HG03060 (cell line): ENCODE data around the gene ZYX.
"Not testable (repeated sequence)": the region's sequence is repeated elsewhere in the genome, so short reads cannot be mapped to it uniquely, and the experiment has no call there.

Experiments
- ATAC-seq: cut with Tn5 transposase; IDR thresholded peaks from one replicate; pipeline ENCODE4 v1.9.1; 2021; ENCODE audit warnings: low read depth, moderate number of reproducible peaks; ENCODE audit not compliant: unreplicated experiment

ZYX gene

GRCh38 chr7:143415209-143415608 lies 34.1 kb downstream of the ZYX start:
- not testable (repeated sequence) for ATAC-seq

DNA sequence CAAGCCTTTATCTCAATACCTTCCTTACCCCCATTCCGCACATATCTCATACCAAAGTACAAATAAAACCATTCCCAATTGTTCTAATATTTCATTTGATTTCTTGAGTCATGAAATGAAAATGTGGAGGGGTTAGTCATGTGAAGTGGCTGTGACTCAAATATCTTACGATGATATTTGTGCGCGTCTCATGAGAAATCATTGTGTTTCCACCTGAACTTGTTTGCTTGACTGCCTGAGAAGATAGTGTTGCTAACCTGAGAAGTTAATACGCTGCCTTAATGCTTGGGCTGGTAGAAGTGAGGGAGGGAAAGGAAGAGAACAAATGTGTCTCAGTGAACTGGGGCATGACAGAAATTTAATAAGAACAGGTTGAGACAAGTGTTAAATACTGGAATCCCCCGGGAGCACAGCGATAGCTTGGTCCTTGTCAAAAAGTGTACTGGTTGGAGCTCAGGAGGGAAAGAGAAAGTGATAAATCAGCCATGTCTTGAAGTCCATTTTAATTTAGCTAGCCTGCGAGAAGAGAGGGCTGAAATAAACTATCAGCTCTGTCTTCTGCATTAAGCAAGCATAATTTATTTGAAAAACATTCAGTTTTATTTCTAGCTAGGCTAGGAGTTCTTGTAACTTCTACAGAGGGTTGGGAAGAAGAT lies 34.7 kb downstream of the ZYX start:
- ATAC-seq: no peak

DNA sequence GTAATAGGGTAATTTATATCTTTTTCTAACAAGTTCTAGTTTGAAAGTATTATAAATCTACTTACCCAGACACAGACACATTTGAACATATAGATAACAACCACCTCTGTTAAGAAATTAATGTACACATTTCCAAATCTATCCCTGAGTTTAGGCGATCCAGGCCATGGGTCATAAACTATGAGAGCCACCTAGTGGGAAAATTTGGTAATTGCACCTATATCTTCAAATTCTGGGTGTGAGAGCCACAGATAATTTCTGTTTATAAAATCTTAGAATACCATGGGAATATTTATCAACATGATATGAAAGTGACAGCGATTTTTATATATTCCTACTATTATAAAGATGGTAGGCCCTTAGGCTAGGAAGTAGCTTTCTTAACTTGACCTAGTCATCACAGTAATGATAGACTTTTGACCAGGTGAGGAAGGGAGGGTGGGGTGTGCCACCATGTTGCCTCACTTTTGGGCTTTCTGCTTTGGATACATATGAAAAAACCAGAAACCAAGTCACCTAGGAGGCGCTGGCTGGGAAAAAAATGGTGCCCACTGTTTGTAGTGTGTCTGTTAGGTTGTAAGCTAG lies 35.5 kb downstream of the ZYX start:
- ATAC-seq: no peak

DNA sequence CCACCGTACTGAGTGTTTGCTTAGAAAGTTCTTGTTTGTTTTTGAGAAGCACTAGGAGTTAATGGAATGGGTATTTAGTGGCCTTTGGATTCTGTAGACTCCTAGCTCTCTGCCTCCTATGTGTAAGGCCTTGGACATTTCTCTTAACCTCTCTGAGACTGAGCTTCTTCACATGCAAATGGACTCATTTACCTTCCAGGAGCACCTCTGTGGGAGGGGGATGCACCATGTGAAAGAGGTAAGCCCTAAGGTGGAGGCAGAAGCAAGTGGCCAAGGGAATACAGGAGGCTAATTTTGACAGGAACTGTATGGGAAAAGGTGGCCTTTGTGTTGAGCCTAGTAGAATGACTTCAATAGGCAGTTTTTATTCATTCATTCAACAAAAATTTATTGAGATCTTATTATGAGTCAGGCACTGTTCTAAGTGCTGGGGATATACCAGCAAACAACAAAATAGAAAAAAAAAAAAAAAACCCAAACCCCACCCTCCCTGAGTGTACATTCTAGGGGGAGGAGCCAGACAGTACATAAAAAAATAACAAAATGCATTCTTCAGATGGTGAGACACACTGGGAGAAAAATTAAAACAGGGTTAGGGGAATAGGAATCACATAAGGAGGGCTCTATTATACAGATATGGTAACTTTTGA lies 36.7 kb downstream of the ZYX start:
- no peak for ATAC-seq

DNA sequence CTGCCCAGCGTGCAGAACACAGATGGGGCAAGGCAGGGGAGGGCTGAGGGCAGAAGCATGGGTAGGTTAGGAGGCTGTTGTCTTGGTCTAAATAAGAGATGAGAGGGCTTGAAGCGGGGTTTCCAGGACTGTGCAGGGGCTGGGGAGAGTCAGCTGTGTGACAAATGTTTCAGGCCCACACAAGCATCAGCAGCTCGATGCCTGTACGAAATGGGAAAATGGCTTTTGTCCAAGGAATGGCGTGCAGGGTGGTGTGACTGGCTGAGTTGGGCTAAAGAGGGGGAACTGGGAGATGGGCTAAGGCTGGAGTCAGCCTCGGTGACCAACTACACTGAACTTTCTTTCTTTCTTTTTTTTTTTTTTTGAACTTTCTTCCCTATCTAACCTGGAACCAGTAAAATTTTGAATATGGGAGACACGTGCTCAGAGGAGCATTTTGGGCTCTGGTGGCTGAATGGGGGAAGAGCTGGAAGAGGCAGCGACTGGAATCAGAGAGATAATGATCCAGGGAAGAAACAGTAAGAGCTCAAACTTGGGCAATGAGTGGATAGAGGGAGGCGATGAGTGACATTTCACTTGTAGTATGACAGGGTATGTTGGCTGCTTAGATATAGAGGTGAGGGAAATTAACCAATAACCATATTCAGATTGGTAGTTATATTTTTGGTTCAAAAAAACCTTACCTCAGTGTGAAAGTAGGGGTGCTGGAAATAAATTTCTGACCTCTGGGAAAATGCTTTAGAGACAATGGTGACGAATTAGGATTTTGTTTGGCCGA lies 37.7 kb downstream of the ZYX start:
- ATAC-seq: no peak

GRCh38 chr7:143419880-143420279 lies 38.7 kb downstream of the ZYX start:
- ATAC-seq: no peak

- ATAC-seq: not testable (repeated sequence)
These were observed 39.5 kb downstream of the ZYX start for GRCh38 chr7:143420624-143421023.

GRCh38 chr7:143422033-143422432 lies 40.9 kb downstream of the ZYX start:
- ATAC-seq: no peak

GRCh38 chr7:143424476-143424875 lies 43.3 kb downstream of the ZYX start:
- not testable (repeated sequence) for ATAC-seq

- no peak for ATAC-seq
These were observed 45.5 kb downstream of the ZYX start for GRCh38 chr7:143426479-143427142.

DNA sequence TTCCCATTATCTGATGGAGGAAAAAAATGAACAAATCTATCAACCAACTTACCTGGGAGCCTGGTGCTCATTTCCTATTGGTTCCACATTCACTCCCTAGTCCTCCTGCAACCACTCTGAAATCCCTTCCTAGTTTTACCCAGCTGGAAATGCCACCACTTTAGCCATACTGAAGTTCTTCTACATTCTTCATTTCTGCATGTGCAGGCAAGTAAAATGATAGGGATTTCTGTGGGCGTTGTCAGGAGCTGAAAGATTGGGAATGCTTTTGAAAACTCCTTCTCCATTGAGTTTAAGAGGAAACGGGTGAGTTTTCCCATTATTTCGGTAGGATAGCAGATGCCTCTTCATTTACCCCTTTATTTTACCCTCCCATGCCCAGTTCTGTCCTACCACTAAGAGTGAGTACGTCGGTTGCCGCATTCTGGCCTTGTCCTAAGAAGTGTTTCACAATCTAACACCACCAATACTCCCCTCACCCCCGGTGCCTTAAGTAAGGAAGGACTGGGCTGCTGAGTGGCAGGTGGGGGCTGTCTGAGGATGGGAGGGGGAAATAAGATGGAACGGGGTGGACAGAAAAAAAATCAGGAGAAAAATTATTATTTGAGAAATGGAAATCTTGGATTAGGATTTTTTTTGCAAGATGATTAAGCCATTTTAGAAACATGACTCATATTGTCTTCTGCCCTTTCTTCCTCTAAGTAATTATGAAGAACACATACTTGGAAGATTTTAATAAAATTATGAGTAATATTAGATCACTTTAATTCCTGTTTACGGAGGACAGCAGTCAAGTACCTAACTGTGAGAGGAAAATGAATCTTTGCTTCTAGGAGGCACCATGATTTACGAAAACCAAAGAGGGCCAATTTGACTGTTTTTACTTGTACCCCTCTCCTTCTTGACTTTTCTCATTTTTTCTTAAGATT lies 48.9 kb downstream of the ZYX start:
- ATAC-seq: no peak

DNA sequence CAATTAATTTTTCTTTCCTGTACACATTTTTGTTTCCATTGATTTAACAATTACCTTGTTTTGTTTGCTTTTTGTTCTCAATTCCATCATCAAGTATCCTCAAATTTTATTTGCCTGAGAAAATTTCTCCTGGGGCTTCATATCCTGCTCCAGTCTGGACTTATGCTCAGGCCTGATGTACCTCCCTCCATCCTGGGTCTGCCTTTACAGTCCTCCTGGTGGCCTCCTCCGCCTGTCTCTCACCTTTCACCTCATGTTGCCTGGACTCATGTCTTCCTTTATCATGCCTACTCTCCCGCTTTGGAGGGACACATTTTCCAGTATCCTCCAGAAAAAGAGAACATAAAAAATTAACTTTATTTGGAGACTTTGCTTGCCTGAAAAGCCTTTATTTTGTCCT lies 50.0 kb downstream of the ZYX start:
- no peak for ATAC-seq

DNA sequence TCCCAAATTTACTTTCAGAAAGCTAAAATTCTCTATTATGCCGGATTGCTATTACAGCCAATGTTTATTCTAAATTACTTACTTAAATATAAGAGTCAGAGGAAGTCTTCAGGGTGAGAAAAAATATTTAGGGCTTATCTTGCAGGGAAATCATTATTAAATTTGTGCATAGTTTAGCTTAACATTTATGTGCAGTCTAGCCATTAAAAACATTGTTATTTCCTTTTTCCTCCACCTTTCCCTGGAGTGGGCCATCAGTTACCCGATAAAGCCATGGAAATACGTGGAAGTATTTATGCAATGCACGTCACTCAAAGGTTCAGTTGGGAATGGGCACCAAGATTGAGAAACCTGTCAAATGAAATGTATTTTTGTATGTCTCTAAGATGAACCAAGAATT lies 52.6 kb downstream of the ZYX start:
- ATAC-seq: no peak

- ATAC-seq: no peak
These were observed 53.5 kb downstream of the ZYX start for GRCh38 chr7:143434660-143435059.

DNA sequence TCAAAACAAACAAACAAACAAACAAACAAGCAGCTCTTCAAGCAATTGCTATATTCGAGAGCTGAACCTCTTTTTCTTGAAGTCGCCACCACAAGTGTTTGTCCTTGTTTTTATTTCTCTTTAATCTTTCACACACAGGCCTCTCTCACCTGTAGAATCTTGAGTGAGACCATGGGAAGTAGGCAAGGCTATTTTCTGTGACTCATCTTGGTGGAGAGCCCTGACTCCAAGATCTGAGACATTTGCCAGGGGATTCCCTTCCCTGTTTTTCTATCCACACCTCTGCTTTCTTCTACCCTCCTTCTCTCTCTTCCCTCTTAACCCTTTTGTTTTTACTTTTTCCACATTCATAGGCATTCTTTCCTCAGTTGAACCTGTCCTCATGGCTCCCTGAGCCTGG lies 54.1 kb downstream of the ZYX start:
- no peak for ATAC-seq

DNA sequence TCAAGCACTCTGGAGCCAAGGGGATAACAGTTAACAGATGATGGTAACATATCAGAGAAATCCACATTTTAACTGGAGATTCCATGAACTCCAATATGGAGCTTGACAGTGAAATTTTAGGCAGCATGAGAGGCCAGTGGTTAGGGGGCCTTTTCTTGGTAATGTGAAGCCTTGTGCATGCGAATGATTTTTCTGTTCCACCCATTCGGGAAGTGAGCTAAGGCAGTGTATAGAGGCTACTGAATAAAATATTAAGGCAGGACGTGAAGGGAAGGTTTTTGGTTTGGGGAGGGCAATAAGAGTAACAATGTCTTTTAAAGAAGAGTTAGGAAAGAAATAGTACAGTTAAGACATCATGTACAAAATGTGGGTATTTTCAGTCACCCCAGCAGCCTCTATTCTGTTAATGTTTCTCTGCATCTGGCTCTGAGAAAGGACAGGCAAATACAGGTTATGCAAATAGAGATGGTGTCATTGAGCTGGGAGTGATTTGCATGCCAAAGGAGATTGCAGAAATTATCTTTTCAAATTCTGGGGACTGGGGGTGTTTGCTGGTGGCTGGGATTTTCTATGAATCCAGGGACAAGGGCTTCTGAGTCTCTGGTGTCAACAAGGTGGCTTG lies 55.3 kb downstream of the ZYX start:
- ATAC-seq: peak; percentile 79

DNA sequence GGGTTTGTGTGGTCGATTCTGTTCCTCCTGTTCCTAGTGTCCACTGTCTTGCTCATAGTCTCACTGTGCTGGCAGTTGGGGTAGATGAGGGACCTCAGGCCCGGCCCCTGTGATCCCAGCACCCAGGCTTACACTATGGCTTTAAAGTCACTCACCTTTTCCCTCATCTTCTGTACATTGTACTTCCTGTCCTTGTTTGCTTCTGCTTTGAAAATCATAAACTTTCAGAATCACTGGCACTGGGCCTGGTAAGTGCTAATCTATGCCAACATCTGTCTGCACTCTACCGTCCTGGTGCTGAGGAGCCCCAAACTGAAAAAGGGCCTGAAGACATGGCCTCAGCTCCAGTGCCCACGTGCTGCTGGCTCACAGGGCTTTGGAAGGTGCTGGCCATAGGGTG lies 56.4 kb downstream of the ZYX start:
- no peak for ATAC-seq

DNA sequence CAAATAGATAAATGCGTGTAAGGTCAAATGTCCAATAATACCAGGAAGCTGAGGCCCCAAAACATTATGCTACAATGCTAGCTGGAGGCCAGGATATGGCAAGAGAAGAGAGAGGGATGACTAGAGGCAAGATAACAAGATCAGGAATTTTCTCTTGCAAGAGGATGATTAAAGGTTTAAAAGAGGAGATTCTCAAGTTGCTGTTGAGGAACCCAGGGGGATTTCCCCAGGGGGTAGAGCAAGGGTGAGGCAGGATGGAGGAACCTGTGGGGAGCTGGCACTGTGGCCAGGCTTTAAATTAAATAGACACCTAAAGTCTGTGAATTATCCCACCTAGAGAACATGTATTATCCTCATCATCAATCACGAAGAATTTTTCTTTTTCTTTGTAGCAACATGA lies 58.7 kb downstream of the ZYX start:
- no peak for ATAC-seq
